HG03439 (cell line): ENCODE data around the gene TBC1D8.
A peak's percentile ranks its signal among the peaks of the same experiment; 100 is the strongest.

ENCODE experiments used
- ATAC-seq: cut with Tn5 transposase; IDR thresholded peaks from one replicate; pipeline ENCODE4 v1.9.1; 2021; ENCODE audit warnings: mild to moderate bottlenecking, moderate library complexity; ENCODE audit not compliant: unreplicated experiment

The TBC1D8 gene

DNA sequence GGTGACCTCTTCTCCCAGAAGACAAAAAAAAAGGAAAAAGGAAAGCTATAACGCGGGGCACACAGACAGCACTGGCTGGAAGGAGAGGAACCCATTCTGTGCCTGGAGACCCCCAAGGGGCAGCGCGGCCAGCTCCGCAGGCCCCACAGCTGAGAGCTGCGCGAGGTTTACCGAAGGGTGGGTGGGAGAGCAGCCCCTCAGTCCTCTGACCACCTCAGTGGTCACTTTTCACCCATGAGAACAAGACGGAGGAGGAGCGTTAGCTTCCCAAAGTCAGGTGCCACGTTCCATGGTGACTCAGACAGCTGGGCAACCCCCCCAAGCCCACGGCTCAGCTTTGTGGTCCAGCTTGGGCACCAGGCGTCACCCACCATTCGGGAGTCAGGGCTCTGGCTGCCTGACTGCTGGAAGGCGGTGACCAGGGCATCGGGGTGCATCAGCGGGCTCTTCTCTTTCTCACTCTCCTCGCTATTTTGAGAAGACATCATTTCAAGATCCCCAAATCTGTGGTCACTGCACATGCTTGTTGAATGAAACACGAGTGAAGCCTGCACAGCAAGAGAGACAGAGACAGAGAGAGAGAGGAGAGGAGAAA is 113.9 kb downstream of the TBC1D8 start:
- ATAC-seq: no peak

- no peak for ATAC-seq
Measured at GRCh38 chr2:101036562-101036961, 114.6 kb downstream of the TBC1D8 start.

DNA sequence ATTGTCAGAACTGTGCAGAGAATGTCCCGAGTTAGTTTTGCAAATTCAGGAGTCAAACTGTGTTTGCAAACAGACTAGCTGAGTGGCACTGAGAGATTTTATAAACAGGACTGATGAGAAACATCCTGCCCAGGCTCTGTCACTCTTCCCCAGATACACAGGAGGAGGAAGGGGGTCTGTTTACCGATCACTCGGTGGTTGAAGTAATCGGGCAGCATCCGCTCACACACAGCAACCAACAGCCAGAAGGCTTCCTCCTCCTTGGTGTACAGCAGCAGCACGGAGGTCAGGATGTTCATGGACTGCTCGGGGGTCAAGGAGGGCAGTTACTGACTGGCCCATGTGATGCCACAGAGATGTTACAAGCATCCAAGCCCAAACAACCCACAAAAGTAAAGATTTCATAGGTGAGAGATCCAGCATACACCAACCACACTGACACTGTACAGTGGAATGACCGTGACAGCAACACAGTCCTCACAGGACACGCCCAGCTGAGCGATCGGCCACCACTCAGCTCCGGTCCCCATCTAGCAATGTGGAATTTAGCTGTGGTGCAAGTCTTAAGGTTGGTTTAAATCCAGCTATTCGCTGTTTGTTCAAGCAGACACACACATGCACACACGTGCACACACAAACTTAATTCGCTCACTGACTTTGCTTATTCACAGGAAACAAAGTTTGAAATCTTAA is 119.0 kb downstream of the TBC1D8 start:
- ATAC-seq: no peak

GRCh38 chr2:101030866-101031554 is 120.2 kb downstream of the TBC1D8 start:
- ATAC-seq: no peak

GRCh38 chr2:101027852-101028251 is 123.3 kb downstream of the TBC1D8 start:
- no peak for ATAC-seq

GRCh38 chr2:101026923-101027469 is 124.2 kb downstream of the TBC1D8 start:
- no peak for ATAC-seq

DNA sequence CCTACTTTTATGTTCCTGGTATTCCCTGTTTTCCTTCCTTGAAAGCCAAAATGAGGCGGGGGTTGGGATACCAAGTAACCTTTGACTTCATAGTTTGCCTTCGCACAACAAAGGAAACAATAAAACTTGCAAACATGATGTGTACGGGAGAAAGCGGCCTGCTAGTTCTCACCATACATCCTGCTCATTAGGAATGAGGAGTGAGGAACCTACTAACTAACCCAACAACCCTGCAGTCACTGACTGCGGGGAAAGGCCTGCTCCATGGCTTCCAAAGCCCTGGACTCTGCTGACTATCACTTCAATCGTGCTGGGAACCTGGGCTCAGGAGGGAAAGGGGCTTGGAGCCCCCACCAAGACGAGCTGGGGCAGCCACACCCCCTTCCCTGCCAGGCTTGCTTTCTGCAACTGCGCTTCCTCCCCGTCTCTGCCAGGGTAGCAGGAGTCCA is 124.9 kb downstream of the TBC1D8 start:
- no peak for ATAC-seq

DNA sequence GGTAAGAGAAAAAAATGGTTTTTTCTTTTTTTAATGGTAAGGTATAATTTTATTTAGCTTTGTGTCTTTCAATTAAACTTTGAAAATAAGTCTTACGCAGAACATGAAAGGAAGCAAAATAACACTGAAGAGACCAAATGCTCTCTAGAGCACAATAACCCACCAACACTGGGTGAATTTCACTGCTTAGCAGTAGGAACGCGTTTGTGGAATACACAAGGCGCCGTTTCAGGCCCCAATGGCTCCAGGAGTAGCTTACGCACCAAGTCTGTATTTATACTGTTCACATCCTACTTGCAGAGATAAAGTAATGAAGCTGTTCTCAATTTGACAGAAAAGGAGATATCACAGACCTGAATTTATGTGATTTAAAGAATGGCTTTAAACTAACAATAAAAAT is 125.6 kb downstream of the TBC1D8 start:
- ATAC-seq: no peak

DNA sequence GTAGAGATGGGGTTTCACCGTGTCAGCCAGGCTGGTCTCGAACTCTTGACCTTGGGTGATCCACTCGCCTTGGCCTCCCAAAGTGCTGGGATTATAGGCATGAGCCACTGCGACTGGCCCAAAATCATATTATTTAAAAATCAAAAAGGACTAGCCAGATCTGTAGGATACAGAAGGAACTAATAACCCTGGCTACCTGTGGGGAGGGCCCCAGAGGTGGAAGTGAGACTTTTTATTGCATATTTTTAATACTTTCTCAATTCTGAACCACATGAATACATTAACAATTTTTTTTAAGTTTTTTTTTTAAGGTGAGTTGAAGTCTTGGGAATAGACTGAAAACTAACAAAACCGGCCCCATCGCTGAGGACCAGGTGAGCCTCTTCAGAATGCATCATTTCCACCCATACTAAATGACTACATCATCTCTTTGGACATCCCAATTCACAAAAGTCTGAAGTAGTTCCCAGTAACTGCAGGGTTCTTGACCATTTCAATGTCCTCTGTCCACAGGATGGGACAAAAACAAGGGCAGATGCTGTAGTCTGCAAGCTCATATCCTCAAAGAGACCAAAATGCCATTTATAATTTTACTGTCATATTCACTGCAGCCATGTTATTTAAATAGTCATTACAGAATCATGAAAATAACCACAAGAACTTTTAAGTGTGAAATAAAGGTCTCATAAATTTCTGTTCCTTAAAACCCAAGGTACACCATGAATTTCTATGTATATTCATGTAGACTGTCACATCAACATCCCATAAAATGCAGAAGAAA is 127.7 kb downstream of the TBC1D8 start:
- ATAC-seq: no peak

DNA sequence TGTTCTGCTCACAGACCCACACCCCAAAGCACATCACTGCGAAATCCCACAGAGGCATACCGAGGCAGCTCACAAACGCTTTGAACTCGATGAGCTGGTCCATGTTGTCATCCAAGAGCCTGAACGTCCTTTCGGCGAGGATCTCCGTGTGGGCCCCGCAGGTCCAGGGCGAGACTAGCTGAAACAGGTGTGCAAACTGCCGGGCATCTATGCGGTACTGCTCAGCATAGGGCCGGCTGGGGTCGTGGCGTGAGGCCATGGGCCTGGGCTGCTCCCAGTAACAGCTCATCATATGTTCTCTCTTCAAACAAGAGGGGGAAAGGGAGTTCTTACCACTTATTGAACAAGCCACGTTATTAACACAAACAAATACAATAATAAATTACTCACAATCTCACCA is 129.0 kb downstream of the TBC1D8 start:
- ATAC-seq: no peak

GRCh38 chr2:101018934-101019333 is 132.2 kb downstream of the TBC1D8 start:
- ATAC-seq: no peak

DNA sequence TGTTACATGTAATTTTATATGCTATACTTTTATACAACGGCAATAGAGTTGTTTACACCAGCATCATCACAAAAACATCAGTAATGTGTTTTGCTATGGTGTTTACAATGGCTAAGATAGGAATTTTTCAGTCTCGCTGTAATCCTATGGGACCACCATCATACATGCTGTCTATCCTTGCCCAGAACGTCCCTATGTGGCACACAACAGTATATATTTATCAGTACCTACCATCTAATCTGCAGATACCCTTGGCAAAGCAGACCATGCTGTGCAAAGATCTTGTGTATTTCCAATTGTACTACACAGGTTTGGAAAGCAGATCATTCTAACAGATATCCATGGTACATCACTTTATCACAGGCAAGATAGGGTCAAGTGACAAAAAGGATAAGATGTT is 133.8 kb downstream of the TBC1D8 start:
- no peak for ATAC-seq

DNA sequence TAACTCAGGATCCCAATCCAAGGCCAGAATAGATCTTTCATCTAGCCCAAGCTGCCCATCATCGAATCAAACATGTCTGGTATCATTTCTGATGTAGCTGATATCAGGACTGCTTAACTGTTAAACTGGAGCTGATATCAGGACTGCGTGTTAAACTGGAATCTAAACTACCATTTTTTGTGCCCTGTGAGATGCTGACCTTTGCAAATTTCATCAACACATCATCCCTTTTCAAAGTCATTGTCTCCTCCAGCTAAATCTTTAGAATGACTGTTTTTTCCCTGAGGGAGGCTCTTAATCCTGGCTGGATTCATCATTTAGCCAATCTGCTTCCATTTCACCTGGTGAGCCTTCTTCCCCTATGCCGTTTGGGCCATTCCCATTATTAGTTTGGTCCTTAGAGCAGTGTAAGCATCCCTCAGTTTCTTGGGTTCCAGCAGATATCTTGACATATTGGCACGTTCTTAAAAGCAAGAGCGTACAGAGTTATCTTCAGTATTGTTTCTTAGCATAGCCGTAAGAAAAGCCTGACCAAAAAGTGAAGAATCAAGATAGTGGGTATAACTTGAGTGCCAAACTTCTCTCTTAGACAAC is 136.8 kb downstream of the TBC1D8 start:
- ATAC-seq: no peak

- peak; percentile 6 for ATAC-seq
Measured at GRCh38 chr2:101012706-101013181, 138.4 kb downstream of the TBC1D8 start.

DNA sequence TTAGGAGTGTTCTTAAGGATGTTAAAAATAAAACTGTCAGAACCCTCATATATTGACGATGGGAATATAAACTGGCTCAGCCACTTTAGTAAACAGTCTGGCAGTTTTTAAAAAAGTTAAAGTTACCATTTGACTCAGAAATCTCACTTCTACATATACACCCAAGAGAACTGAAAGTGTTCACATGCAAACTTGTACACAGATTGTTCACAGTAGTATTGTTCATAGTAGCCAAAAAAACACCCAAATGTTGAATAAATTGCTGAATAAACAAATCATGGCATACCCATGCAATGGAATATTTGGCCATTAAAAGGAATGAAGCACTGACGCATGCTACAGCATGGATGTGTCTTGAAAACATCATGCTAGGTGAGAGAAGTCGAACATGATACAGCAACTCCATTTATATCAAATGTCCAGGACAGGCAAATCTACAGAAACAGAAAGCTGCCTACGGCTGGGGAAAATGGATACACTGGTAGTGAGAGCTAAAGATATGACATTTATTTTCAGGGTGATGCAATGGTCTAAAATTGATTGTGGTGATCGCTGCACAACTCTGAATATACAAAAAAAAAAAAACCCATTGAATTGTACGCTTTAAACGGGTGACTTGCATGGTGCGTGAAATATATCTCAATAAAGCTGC is 139.0 kb downstream of the TBC1D8 start:
- ATAC-seq: peak; percentile 92

DNA sequence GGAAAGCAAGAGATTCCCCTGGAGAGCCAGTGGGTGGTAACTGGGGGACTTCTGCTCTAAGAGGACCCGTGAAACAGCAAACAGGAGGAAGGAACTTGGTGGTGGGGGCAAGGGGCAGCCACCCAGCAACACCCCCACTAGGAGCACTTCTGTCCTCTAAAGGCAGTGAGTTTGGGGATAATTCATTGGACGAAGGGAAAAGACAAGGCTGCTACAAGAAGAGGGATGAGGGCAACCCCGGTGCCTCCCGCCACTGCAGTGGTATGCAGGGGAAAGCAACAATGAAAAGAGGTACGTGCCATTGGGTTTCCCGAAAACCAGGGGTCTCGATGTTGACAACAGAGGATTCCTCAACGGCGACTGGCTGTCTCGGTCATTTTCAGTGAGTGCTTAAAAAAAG is 140.0 kb downstream of the TBC1D8 start:
- no peak for ATAC-seq

DNA sequence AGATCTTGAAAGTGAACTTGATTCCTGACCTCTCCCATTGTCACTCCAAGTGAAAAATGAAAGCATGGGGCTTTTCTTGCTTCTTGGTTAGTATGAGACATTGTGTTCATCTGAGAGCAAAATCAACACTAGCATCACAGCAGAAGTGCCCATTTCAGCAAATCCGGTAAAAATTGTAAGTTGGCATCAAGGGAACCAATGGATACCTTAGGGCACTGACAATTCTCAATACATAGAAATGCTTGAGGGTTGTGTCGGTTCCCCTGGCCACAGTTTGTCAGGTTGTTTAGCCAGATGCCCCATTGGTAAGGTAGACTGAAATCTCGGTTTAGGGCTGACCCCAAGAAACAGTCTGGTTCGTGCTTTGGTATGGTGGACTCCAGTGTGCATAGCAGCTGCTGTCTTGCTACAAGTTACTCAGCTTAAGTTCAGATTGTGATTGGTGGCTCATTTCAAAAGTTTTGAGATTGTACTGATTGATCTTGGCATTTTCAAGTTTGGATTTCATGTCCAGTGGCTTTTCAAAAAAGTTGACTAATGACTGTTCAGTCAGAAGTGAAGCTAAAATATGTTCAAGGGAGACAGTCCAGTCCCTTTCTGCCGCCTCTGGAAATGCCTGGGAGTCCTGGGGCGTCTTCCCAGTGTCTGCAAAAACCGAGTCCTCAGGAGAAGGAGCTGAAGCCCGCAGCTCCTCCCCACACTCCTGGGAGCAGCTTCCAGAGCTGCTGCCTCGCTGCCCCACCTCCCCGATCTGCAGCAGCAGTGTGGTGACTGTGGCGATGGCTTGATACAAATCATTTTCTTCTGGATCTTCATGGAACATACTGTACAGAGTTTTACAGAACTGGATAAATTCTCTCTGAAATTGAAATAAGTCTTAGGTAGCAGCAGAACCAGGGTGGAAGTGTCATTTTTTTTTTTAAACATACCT is 143.5 kb downstream of the TBC1D8 start:
- ATAC-seq: no peak

- ATAC-seq: no peak
Measured at GRCh38 chr2:101006065-101006715, 145.0 kb downstream of the TBC1D8 start.
